Kidney capillary endothelial cell (primary cell): Measurements from ENCODE around the gene TREML1.

Experiments used
- DNase-seq: peaks from one replicate; pipeline ENCODE4 v3.0.0-alpha.2; 2018; ENCODE audit warnings: low spot score

TREML1 gene

DNA sequence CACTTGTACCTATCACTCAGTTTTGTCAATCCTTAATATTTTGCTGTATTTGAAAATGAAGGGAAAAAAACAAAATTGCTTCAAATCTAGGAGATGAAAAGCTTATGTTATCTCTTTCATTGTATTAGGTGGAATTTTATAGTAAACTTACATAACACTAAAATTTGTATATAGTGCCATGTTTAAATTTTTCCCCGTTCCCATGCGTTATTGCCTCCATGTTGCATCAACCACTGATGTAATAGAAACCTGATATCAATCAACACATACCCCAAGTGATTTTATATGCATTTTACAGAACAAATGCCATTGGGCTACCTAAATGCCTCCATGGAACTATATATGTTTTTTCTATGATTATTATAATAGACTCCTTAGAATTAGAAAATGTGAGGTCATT, 23.5 kb upstream of the TREML1 start:
- DNase-seq = no peak

DNA sequence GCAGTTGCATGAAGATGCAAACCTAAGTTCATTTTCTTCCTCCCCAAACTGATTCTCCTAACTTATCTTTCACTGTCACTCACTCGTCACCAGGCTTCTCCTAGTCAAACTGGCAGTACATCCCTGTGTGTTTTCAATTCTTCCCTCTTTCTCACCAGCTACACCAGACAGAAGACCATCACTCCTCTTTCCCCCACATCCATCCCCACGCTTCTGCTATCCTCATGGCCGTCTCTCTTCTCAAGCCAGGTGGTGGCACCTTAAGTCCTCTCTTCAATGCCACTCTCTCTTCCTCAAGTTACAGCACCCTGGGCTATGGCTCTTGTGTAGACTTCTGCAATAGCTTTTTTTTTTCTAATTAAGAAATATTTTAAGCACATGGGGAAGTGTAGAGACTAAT, 23.1 kb upstream of the TREML1 start:
- no peak for DNase-seq

- no peak for DNase-seq
Measured at GRCh38 chr6:41176189-41176588, 22.0 kb upstream of the TREML1 start.

- DNase-seq = no peak
Measured at GRCh38 chr6:41175084-41175483, 20.9 kb upstream of the TREML1 start.

DNA sequence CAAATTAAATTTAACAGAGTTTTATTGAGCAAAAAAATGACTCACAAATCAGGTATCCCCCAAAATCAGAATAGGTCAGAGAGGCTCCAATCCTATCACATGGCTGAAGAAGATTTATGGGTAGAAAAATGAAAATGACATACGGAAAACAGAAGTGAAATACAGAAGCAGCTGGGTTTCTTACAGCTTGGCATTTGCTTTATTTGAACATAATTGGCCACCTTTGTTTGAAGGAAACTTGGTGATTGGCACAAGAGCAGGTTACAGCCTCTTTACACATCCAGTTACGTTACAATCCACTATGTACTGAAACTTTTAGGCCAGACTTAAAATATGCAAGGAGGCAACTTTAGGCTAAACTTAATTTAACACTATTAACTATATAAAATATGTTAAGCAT, 20.5 kb upstream of the TREML1 start:
- no peak for DNase-seq

DNA sequence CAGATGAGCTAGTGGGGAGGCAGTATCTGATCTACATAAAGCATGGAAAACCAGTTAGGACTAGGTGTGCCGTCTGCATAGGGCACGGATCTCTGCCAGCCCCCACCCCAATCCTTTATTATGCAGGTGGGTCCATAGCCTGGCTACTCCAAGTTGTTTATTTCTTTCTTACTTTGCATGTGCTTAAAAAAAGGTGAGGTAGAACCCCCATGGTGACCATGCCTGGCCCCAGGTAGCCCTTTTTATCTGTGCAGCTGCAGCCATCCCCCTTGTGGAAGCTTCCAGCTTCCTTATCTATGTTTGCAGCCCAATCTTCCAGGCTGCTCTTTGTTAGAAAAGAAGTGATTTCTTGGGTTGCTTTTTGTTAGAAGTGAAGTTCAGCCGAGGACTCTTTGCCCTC, 17.8 kb upstream of the TREML1 start:
- no peak for DNase-seq

DNA sequence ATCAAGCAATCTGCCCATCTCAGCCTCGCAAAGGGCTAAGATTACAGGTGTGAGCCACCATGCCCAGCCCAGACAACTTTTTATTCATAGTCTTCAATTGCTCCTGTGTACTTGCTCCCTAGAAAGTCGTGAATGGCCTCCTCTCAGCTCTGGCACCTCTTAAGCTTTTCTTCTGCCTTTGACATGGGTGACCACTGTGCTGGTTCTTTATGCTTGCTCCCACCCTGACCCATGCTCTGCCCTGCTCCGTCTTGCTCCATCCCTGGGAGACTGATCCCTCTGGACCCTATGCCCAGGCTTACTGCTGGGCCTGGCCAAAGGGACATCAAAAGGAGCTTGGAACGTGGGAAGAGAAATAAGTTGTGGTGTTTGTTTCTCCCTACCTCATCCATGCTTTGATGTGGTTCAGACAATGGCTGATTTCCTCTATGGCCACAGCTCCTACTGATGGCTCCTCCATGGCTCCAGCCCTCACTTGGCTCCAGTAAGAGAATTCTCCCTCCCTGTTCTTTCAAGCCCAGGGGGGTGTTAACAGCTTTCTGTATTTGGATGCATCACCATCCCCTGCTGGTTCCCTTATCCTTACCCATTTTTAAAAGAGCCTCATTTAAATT, 16.5 kb upstream of the TREML1 start:
- no peak for DNase-seq

- DNase-seq = peak; percentile 11
Measured at GRCh38 chr6:41167173-41167963, 13.2 kb upstream of the TREML1 start.

GRCh38 chr6:41164551-41165120, 10.5 kb upstream of the TREML1 start:
- no peak for DNase-seq

- DNase-seq = no peak
Measured at GRCh38 chr6:41163419-41163717, 9.2 kb upstream of the TREML1 start.

DNA sequence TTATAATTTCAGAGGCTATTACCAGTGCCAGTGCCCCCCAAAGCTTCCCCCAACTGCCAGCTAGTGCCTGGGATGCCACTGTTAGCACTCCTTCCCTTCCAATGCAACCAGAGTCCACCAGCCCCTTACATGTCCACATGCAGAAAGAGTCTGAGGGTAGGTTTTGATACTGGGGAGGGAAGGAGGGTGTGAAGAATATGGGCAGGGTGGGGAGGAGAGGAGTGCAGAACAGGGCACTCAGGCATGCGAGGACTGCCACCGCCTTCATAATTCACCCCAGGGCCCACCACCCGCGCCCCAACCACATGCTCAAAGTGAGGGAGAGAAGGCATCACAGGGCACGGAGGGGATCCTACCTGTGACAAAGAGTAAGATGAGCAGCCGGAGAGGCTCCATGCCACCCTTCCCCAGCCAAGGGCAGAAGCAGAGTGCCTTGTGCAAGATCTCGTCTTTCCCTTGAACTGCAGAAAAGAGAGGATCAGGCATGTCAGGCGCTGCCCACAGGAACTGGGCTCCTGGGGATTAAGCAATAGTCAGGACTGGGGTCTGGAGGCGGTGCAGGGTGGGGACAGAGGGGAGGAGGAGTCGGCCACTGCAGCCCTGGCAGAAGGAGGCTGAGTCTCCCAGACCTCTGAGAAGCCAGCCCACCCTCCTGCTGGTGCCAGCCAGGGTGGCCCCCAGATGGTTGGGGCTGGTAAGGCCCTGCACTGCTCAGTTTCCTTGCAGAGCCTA, 8.7 kb upstream of the TREML1 start, which contains the start of gene TREM2:
TREM2 (minus strand) TSS at position 430 of the 732 bp plus-strand sequence; CDS start at position 396, 34 bp downstream.
- no peak for DNase-seq

- no peak for DNase-seq
Measured at GRCh38 chr6:41161851-41162552, 7.9 kb upstream of the TREML1 start.

DNA sequence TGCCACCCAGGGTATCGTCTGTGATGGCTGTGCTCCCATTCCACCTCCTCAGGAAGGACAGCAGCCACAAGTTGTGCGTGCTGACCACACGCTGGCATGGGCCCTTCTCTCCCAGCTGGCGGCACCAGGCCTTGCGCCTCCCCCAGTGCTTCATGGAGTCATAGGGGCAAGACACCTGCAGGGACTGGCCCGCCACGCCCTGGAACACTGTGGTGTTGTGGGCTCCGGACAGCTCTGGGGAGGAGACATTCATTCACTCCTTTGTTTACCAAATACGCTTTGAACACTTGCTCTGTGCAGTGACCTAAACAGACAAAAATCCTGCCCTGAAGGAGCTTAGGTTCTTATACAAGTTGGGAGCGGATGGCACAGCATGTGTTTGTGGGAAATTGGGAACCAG, 7.2 kb upstream of the TREML1 start:
- DNase-seq = no peak

DNA sequence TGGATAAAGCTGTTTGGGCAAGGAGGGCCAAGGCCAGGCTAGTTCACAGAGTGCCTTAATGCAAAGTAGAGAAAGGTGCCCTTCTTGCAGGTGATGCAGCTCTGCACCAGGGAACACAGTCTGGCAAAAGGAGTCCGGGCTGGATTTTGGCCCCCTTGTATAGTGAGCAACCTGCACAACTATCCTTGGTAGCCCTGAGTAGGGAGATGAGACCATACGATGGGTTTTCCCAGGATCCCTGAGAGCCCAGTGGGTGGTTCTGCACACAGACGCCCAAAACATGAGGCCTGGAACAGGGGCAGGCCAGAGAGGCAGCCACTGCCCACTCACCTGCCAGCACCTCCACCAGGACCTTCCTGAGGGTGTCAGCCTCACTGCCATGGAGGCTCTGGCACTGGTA, 6.8 kb upstream of the TREML1 start:
- DNase-seq = no peak

DNA sequence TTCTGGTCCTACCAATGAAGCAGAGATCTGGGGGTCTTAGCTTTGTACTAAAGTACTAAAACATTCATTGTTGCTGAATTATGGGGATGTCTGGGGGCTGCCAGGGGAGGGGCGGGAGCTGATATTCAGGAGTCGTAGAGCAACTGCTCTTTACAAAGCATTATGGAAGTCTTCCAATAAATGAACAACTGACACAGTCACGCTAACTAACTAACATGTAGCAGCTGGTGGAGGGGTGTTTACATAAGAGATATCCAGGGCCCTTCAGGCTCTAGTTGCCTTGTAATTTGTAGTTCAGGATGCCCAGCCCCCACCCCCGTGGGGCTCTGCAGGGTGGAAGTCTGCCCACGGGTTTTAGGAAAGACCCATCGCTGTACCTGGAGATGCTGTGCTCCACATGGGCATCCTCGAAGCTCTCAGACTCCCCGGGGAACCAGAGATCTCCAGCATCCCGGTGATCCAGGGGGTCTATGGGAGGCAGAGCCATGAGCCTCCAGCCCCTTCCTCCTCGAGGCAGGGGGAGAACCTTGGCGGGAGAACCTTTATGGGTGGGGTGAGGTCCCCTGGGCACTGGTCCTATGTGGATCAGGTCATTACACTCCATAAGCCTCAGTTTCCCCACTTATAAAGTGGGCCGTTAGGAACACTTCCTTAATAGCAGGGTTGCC, 5.4 kb upstream of the TREML1 start:
- DNase-seq = no peak

DNA sequence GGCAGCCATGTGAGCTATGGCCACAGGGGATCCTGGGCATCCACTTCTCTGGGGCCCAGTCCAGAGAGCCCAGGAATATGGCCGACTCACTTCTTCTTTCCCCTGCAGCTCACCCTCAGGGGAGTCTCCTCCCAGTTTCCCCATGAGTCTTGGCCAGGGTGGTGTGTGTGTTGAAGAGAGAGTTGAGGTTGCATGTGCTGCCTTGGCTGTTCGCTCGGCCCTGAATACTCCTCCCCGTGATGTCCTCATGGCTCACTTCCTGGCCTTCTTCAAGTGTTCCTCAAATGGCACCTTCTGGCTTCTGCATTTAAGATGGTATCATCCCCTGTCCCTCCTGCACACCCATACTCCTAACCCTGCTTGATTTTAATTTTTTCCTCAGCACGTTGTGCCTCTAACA, 3.2 kb upstream of the TREML1 start:
- no peak for DNase-seq

GRCh38 chr6:41156771-41157170, 2.6 kb upstream of the TREML1 start:
- DNase-seq = no peak

- no peak for DNase-seq
Measured at GRCh38 chr6:41156001-41156400, 1.9 kb upstream of the TREML1 start.

DNA sequence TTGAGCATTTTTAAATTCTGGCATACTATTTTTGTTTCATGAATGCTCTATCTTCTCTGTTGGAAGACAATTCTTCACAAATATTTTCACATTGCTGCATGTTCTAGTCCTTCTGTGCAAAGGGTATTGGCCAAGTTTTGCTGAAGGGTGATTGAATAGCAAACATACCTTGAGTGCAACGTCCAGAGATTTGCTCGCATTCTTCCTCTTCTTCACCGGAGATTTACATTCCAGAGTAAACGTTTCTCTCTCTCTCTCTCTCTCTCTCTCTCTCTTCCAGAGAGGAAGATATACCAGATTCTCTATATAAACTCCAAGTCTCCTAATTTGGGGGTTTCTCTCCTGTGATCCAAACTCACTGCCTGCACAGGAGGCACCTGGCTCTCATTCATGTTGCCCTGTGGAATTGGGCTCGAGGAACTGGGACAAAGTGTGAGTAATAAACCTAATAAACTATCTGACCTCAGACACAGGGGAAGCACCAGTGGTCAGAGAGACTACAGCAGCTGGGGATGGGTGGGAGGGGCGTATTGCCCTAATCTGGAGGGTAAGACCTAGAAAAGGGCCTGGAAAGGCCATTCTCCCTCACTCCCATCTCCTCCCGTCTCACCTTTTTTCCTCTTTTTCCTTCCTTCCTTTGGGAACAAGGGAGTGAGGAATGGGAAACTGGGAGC, 1.1 kb upstream of the TREML1 start:
- DNase-seq = no peak

DNA sequence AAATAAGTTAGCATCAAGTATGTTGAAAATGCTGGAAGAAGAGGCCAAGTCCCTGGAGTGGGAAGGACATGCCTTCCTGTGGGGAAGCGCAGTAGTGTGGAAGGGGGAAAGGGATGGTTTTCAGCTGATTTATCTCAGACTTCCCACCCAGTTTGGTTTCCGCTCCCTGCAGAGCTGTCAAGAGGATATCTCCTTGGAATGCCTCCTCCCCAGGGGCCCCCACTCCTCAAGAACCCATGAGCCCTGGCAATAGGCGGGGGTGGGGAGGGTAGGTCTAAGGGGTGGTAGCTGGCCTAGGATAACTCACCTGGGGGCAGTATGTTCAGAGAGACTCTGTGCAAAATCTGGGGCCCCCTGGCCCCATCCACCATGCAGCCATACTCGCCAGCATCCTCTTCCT, 696 bp downstream of the TREML1 start:
- DNase-seq = no peak

DNA sequence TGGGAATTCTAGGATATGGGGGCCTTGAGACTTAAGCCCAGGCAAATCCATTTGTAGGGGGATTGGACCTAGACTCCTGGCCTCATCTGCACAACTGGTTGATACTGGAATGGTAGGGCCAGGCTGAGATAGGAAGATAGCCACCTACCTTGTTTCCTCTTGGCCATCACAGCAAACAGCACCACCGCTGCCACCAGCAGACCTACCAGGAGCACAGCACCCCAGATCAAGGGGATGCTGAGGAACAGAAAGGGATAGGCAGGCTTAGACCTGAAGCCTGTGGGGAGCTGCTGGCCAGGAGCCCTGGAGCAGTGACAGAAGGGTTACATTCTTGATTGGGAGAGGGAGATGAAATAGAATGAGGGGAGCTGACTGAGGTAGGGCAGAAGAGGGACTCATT, 3.5 kb downstream of the TREML1 start:
- no peak for DNase-seq
